GM12872 (cell line): ENCODE results near the gene SLC38A9.

Experiments used
- CTCF ChIP-seq: IDR thresholded peaks from 3 replicates; pipeline ENCODE4 v1.5.1; 2011; ENCODE audit warnings: low read depth, mild to moderate bottlenecking, low read length, moderate library complexity; ENCODE audit not compliant: insufficient read depth

Gene SLC38A9

DNA sequence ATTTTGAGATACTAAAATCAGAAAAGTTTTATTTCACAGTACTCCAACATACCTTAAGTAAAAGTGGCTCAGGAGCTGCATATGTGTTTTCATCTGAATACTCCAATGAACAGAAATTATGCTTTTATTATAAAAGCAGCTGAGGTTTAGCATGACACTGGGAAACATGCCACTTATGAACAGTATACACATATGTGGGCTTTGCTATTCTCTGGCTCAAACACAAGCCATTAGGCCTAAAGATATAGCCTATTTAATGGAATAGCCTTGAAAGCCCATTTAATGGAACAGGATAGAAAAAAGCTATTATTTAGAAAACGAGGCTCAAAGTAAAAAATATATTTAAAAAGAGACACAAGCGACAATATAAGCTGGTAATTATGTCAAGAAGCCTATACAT lies 74.1 kb downstream of the SLC38A9 start:
- no peak for TF ChIP-seq CTCF

DNA sequence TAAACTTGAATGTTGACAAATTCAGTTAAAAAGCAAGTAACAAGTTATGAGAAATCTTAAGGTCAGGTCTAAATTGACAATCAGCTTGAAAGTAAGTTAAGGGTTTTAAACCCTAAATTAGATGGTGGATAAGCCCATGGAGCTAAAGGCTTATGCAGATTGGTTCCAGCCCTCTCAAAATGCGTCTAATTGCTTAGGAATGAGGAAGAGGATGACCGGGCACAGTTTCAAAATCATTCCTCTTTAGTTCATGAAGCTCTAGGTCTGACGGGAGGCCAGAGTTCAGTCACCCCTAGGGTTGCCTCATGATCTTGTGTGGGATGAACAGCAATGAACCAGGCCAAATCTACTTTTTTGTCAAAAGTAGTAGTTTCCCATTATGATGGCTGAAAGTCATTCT lies 75.4 kb downstream of the SLC38A9 start:
- no peak for TF ChIP-seq CTCF

DNA sequence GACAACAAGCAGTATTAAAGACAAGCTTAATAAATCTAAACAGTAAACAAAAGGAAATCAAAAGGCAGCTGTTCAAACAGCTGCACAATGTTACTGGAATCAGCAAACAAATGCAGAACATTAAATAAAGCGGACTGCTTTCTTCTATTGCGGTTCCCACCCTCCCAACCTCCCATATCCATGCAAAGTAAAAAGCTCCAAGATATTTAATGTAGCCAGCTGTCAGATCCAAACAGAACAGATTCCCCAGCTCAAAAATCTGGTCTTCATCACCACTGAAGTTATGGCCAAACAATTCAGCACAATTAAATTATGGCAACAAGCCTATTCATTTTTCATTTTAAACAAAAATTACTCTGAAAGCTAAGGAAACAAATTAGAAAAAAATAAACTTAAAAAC lies 75.9 kb downstream of the SLC38A9 start:
- TF ChIP-seq CTCF = no peak

GRCh38 chr5:55634866-55635265 lies 77.3 kb downstream of the SLC38A9 start:
- TF ChIP-seq CTCF = no peak

GRCh38 chr5:55634209-55634805 lies 77.8 kb downstream of the SLC38A9 start:
- TF ChIP-seq CTCF = no peak

DNA sequence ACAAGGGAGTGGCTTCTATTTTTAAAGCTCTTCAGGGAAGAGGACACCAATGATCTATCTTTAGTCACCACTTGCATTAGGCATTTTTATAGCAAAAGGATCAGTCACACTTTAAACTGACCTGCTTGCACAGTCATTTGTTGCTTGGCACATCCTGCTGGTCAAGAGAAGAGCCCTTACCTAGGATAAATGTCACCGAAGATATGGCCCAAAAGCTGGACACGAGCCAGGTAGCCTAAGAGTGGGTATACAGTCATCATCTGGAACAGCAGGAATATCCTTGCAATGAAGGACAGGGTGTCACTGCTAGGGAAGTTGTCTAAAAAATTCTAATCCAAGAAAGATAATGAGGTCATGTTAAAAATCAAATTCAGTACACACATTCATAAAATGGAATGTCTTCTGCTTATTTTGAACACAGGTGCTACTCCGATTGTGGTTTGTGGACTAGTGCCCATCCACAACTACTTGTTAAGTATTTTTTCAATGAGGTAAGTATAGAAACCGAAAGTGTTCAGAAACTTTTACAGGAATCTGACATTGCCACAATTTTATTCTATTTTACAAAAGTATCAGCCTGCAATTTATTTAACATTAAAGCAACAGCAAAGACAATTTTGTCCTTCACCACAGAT lies 78.4 kb downstream of the SLC38A9 start:
- no peak for TF ChIP-seq CTCF

- TF ChIP-seq CTCF = no peak
Observed at GRCh38 chr5:55629815-55630214, 82.3 kb downstream of the SLC38A9 start.
